SH-SY5Y (cell line): Measurements from ENCODE around the gene GPX5.

Experiments used
- GATA2 ChIP-seq: IDR thresholded peaks from 2 replicates; pipeline ENCODE4 v1.6.1; 2011; ENCODE audit warnings: mild to moderate bottlenecking, low read depth, low read length
- GATA3 ChIP-seq: IDR thresholded peaks from 2 replicates; pipeline ENCODE4 v1.6.1; 2011; ENCODE audit warnings: low read depth, mild to moderate bottlenecking, low read length, moderate library complexity

GRCh38 chr6:28515676-28516075 lies 10.0 kb upstream of the GPX5 start, which contains the start of gene GPX6:
- TF ChIP-seq GATA2 (no peak), GATA3 (no peak)
